HepG2 (cell line): ENCODE measurements around the gene MTX1. TPM values are rescaled to one million over a fixed set of nuclear protein-coding genes. Genes with fewer than 3 reads are reported as not detected.

Experiments
- GABPA ChIP-seq, 2 experiments: IDR thresholded peaks; 2 replicates each; pipeline ENCODE4 v1.6.1; 2011 to 2016; ENCODE audit warnings: low read depth in 2 of 2, low read length in 1 of 2, missing biosample characterization in 1 of 2, missing genetic modification characterization in 1 of 2
- GATAD1 ChIP-seq: IDR thresholded peaks from 2 replicates; pipeline ENCODE4 v1.6.1; 2016; ENCODE audit warnings: missing genetic modification reagents, missing compliant biosample characterization
- GFI1 ChIP-seq: sonication (generic); formaldehyde crosslinking; IDR thresholded peaks from 2 replicates; pipeline ENCODE4 v1.5.0; 2020; ENCODE audit warnings: missing genetic modification reagents, mild to moderate bottlenecking, borderline replicate concordance
- HMGA1 ChIP-seq: sonication (generic); formaldehyde crosslinking; conservative IDR thresholded peaks from 2 replicates; pipeline ENCODE4 v1.4.0; 2020; ENCODE audit warnings: missing genetic modification reagents
- HNF4A ChIP-seq: sonication (generic); formaldehyde crosslinking; IDR thresholded peaks from 2 replicates; pipeline ENCODE4 v1.4.0; 2020; ENCODE audit warnings: missing genetic modification reagents
- HNRNPL ChIP-seq: fragments of 200-400 bp; formaldehyde crosslinking; IDR thresholded peaks from 2 replicates; pipeline ENCODE4 v1.6.1; 2017; ENCODE audit warnings: mild to moderate bottlenecking, low read depth, low read length
- KDM1A ChIP-seq: IDR thresholded peaks from 2 replicates; pipeline ENCODE4 v1.6.1; 2016; ENCODE audit warnings: missing compliant biosample characterization
- KLF11 ChIP-seq: IDR thresholded peaks from 2 replicates; pipeline ENCODE4 v1.6.1; 2016; ENCODE audit warnings: missing compliant biosample characterization
- KLF12 ChIP-seq: sonication (generic); formaldehyde crosslinking; IDR thresholded peaks from 2 replicates; pipeline ENCODE4 v1.4.0; 2020; ENCODE audit warnings: missing genetic modification reagents, borderline replicate concordance
- MTA1 ChIP-seq: sonication (generic); formaldehyde crosslinking; IDR thresholded peaks from 2 replicates; pipeline ENCODE4 v1.4.0; 2020; ENCODE audit warnings: missing genetic modification reagents, mild to moderate bottlenecking, borderline replicate concordance
- NFKB2 ChIP-seq: sonication (generic); formaldehyde crosslinking; IDR thresholded peaks from 2 replicates; pipeline ENCODE4 v1.4.0; 2020; ENCODE audit warnings: missing genetic modification reagents, borderline replicate concordance
- NR2F1 ChIP-seq, 2 experiments: fragments of 450-650 bp in 1 of 2; formaldehyde crosslinking in 1 of 2; IDR thresholded peaks; 2 replicates each; pipeline versions ENCODE4 v1.5.0 to v1.6.1; 2016 to 2020; ENCODE audit warnings: mild to moderate bottlenecking in 1 of 2, missing compliant biosample characterization in 1 of 2, missing genetic modification reagents in 1 of 2, moderate library complexity in 1 of 2
- PHF8 ChIP-seq: sonication (generic); formaldehyde crosslinking; IDR thresholded peaks from 2 replicates; pipeline ENCODE4 v1.5.0; 2020; ENCODE audit warnings: missing genetic modification reagents
- POLR2A ChIP-seq, 2 experiments: IDR thresholded peaks; 2 replicates each; pipeline ENCODE4 v1.6.1; 2011; ENCODE audit warnings: low read depth in 2 of 2, low read length in 2 of 2, mild to moderate bottlenecking in 1 of 2, moderate library complexity in 1 of 2; ENCODE audit not compliant: insufficient read depth in 1 of 2
- SAP130 ChIP-seq: IDR thresholded peaks from 2 replicates; pipeline ENCODE4 v1.6.1; 2016; ENCODE audit warnings: low read depth
- SP2 ChIP-seq: sonication (generic); formaldehyde crosslinking; IDR thresholded peaks from 2 replicates; pipeline ENCODE4 v1.5.1; 2020; ENCODE audit warnings: mild to moderate bottlenecking, missing genetic modification reagents
- SPEN ChIP-seq: sonication (generic); formaldehyde crosslinking; IDR thresholded peaks from 2 replicates; pipeline ENCODE4 v1.5.1; 2020; ENCODE audit warnings: low read depth, mild to moderate bottlenecking, missing genetic modification reagents
- TRIM24 ChIP-seq: sonication (generic); formaldehyde crosslinking; IDR thresholded peaks from 2 replicates; pipeline ENCODE4 v1.8.0; 2022; ENCODE audit warnings: mild to moderate bottlenecking, missing genetic modification reagents
- YY1 ChIP-seq: IDR thresholded peaks from 2 replicates; pipeline ENCODE4 v1.6.1; 2011; ENCODE audit warnings: low read length, low read depth, moderate library complexity, mild to moderate bottlenecking; ENCODE audit not compliant: insufficient read depth, insufficient replicate concordance
- ZNF253 ChIP-seq: sonication (generic); formaldehyde crosslinking; IDR thresholded peaks from 2 replicates; pipeline ENCODE4 v1.8.0; 2022; ENCODE audit warnings: mild to moderate bottlenecking, missing genetic modification reagents, borderline replicate concordance
- ZNF543 ChIP-seq: sonication (generic); formaldehyde crosslinking; IDR thresholded peaks from 2 replicates; pipeline ENCODE4 v1.4.0; 2020; ENCODE audit warnings: mild to moderate bottlenecking, missing genetic modification reagents
- ZNF574 ChIP-seq: sonication (generic); formaldehyde crosslinking; IDR thresholded peaks from 2 replicates; pipeline ENCODE4 v1.4.0; 2020; ENCODE audit warnings: missing genetic modification reagents
- ZNF674 ChIP-seq: sonication (generic); formaldehyde crosslinking; IDR thresholded peaks from 2 replicates; pipeline ENCODE4 v1.5.0; 2020; ENCODE audit warnings: low read depth, mild to moderate bottlenecking, missing genetic modification reagents
- ZNF75D ChIP-seq: sonication (generic); formaldehyde crosslinking; IDR thresholded peaks from 2 replicates; pipeline ENCODE4 v1.8.1; 2023; ENCODE audit warnings: missing genetic modification reagents, mild to moderate bottlenecking, borderline replicate concordance
- ZNF772 ChIP-seq: sonication (generic); formaldehyde crosslinking; IDR thresholded peaks from 2 replicates; pipeline ENCODE4 v1.5.0; 2020; ENCODE audit warnings: mild to moderate bottlenecking, missing genetic modification reagents
- ZNF777 ChIP-seq: sonication (generic); formaldehyde crosslinking; IDR thresholded peaks from 2 replicates; pipeline ENCODE4 v1.4.0; 2020; ENCODE audit warnings: missing genetic modification reagents
- ZNF792 ChIP-seq: IDR thresholded peaks from 2 replicates; pipeline ENCODE4 v1.6.1; 2016
- polyA plus RNA-seq, 8 experiments: library from polyadenylated mRNA; depleted of rRNA in 3 of 8; stranded (reverse) in 7 of 8; unstranded in 1 of 8; fragments of >200 nt; fragmentation: Illumina TruSeq in 4 of 8; extraction: Trizol in 4 of 8; gene quantifications; 2 replicates each; pipeline versions ENCODE4 v1.2.1 to v1.2.3, GENCODE V29; 2011 to 2016; ENCODE audit warnings: low read depth in 4 of 8, missing spikeins in 1 of 8, mixed read lengths in 1 of 8; ENCODE audit not compliant: insufficient read depth in 1 of 8
- total RNA-seq, 5 experiments: library from RNA; depleted of rRNA; stranded (reverse); fragments of >200 nt; fragmentation: Illumina TruSeq; extraction: Trizol; gene quantifications; 2 replicates each; pipeline ENCODE4 v1.2.3, GENCODE V29; 2016; ENCODE audit warnings: low read depth in 1 of 5
- TF ChIP-seq, protein P1 (sequence below): sonication (generic); formaldehyde crosslinking; IDR thresholded peaks from 2 replicates; pipeline ENCODE4 v1.4.0; 2020; ENCODE audit warnings: missing genetic modification reagents, borderline replicate concordance

Gene MTX1
- total and polyA plus RNA-seq, 2 of the 13 experiments (the other 11 are each of a cell fraction or from before 2014, with no cell fraction given), result 64.5 to 72.6 TPM

DNA sequence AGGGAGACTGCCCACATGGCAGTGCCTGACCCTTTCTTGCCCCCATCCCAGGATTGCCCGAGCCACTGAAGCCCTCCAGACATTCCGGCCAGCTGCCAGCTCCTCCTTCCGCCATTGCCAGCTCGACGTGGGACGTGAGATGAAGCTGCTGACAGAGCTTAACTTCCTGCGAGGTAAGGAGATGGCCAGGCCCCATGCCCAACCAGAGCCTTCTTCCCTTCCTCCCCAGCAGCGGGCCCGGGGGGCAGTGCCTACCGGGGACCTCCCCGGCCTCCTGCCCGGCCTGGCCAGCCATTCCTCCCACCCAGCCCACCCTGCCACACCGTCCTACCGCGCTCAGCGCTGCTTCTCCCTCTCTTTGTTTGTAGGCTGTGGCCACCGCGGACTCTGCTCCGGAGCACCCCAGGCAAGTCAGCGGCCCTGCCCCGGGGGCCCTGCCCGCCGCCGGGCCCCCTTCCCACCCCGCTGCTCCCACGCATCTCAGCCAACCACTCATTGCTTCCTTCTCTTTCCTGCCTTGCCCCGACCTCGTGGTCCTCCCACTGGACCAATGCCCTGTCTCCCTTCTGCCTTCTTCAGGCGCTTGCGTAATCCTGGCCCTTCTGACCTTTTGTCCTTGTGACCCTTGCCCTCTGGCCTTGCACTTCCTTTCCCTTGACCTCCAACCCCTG, 29.9 kb upstream of the MTX1 start (continued):
- TF ChIP-seq ZNF543, result 0 out of 2 replicates have a peak, but pooled peaks have one; percentile 31
- peak in 1 of 2 experiments; percentile 37; a peak in 1 of 4 replicates for TF ChIP-seq POLR2A (IDR thresholded peaks at IDR 0.05; ENCODE audit: insufficient read depth in 1 of 2, low read depth in 2 of 2, low read length in 2 of 2)
- 0 out of 2 replicates have a peak, but pooled peaks have one; percentile 36 for TF ChIP-seq SAP130 (CRISPR knock-in tag)
- 0 out of 2 replicates have a peak, but pooled peaks have one; percentile 19 for TF ChIP-seq GATAD1 (CRISPR knock-in tag)
- no peak for TF ChIP-seq HMGA1 (CRISPR knock-in tag)
- TF ChIP-seq, protein P1, sequence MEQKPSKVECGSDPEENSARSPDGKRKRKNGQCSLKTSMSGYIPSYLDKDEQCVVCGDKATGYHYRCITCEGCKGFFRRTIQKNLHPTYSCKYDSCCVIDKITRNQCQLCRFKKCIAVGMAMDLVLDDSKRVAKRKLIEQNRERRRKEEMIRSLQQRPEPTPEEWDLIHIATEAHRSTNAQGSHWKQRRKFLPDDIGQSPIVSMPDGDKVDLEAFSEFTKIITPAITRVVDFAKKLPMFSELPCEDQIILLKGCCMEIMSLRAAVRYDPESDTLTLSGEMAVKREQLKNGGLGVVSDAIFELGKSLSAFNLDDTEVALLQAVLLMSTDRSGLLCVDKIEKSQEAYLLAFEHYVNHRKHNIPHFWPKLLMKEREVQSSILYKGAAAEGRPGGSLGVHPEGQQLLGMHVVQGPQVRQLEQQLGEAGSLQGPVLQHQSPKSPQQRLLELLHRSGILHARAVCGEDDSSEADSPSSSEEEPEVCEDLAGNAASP (CRISPR knock-in tag), result no peak; the same call in 1 of the 2 replicates
- TF ChIP-seq ZNF772 (CRISPR knock-in tag), result no peak
- TF ChIP-seq KDM1A, result 0 out of 2 replicates have a peak, but pooled peaks have one; percentile 56
- TF ChIP-seq ZNF674 (CRISPR knock-in tag), result no peak
- 0 out of 2 replicates have a peak, but pooled peaks have one; percentile 25 for TF ChIP-seq SP2 (CRISPR knock-in tag)
- peak; percentile 89 for TF ChIP-seq HNF4A (CRISPR knock-in tag)
- peak; percentile 96 to 99 for TF ChIP-seq NR2F1 (CRISPR knock-in tag; IDR thresholded peaks at IDR 0.05)
- no peak for TF ChIP-seq KLF11 (CRISPR knock-in tag)
- 0 out of 2 replicates have a peak, but pooled peaks have one; percentile 33 for TF ChIP-seq KLF12
- 0 out of 2 replicates have a peak, but pooled peaks have one; percentile 41 for TF ChIP-seq MTA1
- TF ChIP-seq TRIM24, result peak; percentile 82; the same call in 1 of the 2 replicates
- 0 out of 2 replicates have a peak, but pooled peaks have one; percentile 27 for TF ChIP-seq HNRNPL
- TF ChIP-seq ZNF792 (CRISPR knock-in tag), result no peak
- TF ChIP-seq SPEN (CRISPR knock-in tag), result peak; percentile 68; the same call in 1 of the 2 replicates
- TF ChIP-seq GABPA (IDR thresholded peaks at IDR 0.05; ENCODE audit: low read depth, low read length), result peak; percentile 26; the same call in 1 of the 2 replicates
- TF ChIP-seq GABPA (CRISPR knock-in tag; IDR thresholded peaks at IDR 0.05; ENCODE audit: low read depth), result peak; percentile 76
- TF ChIP-seq YY1, result peak; percentile 25
- peak; percentile 53; the same call in 1 of the 2 replicates for TF ChIP-seq PHF8 (CRISPR knock-in tag)
- TF ChIP-seq ZNF574 (CRISPR knock-in tag), result peak; percentile 71
- 0 out of 2 replicates have a peak, but pooled peaks have one; percentile 21 for TF ChIP-seq GFI1
- 0 out of 2 replicates have a peak, but pooled peaks have one; percentile 24 for TF ChIP-seq ZNF777 (CRISPR knock-in tag)
- TF ChIP-seq NFKB2 (CRISPR knock-in tag), result peak; percentile 74; the same call in 1 of the 2 replicates
- TF ChIP-seq ZNF75D (CRISPR knock-in tag), result no peak
- TF ChIP-seq ZNF253, result no peak
